ENCODE measurements around the gene MAP10. TPM values are rescaled to one million over a fixed set of nuclear protein-coding genes. Genes with fewer than 3 reads are reported as not detected.
"Not testable (repeated sequence)": the region's sequence is repeated elsewhere in the genome, so short reads cannot be mapped to it uniquely, and the experiment has no call there.

MAP10 gene
- total RNA-seq, 2 donors from 2014 or later, result 2.4 to 2.5 TPM

DNA sequence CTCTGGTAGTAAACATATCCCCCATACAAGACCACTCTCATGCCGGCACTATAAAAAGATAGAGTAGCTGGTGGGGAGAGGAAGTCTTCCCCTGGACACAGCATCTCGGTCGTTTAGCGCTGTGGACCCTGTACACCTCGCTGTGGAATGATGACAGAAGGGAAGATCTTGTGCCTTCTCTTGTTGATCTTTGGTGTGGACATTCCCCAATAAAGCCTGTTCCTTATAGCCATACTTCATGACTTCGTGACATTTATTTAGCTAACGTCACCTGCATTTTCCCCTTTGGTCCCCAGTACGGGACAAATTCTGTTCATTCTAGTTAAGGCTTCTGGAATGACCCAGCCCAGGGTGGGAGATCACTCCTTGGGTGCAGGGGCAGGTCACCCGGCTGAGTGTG, 24.9 kb upstream of the MAP10 start:
- Histone ChIP-seq H3K27ac (no peak overlapping the region), H3K36me3 (no peaks in the 10 kb centered on the region), H3K9ac (ENCODE audit: low read depth in 2 of 2, low read length in 2 of 2) (no peak overlapping the region), H3K4me1 (no peaks in the 10 kb centered on the region), H3K4me3 (no peak overlapping the region), H3K27me3 (no peaks in the 10 kb centered on the region), H3K9me3 (no peaks in the 10 kb centered on the region)
- no peak for DNase-seq
- intact Hi-C loops (cut with DNase I), result no loop called here
- TF ChIP-seq, protein P1, sequence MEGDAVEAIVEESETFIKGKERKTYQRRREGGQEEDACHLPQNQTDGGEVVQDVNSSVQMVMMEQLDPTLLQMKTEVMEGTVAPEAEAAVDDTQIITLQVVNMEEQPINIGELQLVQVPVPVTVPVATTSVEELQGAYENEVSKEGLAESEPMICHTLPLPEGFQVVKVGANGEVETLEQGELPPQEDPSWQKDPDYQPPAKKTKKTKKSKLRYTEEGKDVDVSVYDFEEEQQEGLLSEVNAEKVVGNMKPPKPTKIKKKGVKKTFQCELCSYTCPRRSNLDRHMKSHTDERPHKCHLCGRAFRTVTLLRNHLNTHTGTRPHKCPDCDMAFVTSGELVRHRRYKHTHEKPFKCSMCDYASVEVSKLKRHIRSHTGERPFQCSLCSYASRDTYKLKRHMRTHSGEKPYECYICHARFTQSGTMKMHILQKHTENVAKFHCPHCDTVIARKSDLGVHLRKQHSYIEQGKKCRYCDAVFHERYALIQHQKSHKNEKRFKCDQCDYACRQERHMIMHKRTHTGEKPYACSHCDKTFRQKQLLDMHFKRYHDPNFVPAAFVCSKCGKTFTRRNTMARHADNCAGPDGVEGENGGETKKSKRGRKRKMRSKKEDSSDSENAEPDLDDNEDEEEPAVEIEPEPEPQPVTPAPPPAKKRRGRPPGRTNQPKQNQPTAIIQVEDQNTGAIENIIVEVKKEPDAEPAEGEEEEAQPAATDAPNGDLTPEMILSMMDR (IDR thresholded peaks at IDR 0.05), result no peak

DNA sequence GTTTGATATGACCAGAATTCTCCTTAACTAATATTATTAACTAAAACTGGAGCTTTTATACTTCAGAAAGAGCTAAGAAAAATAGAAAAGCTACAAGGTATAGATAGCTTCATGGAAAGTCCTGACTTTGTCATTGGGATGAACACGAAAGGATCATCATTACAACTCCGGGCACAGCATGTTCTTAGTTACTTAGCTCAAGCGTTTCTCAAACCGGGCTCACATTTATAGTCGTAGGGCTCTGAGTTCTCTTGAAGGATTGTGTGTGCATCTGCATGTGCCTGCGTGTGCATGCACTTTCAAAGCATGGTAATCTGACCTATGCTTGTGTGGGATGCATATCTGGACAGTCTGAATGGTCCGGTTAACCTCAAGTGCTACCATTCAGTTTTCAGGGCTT, 20.4 kb upstream of the MAP10 start:
- H3K27me3 ChIP-seq, result no peaks in the 10 kb centered on the region
- H3K4me1 ChIP-seq, result no peaks in the 10 kb centered on the region
- DNase-seq, result no peak
- no peak overlapping the region for H3K27ac ChIP-seq
- no peak overlapping the region for H3K9ac ChIP-seq (ENCODE audit: low read depth in 2 of 2, low read length in 2 of 2)
- TF ChIP-seq, protein P1 (IDR thresholded peaks at IDR 0.05), result no peak
- H3K4me3 ChIP-seq, result no peak overlapping the region
- H3K9me3 ChIP-seq, result no peaks in the 10 kb centered on the region
- intact Hi-C loops (cut with DNase I), result no loop called here
- no peaks in the 10 kb centered on the region for H3K36me3 ChIP-seq

DNA sequence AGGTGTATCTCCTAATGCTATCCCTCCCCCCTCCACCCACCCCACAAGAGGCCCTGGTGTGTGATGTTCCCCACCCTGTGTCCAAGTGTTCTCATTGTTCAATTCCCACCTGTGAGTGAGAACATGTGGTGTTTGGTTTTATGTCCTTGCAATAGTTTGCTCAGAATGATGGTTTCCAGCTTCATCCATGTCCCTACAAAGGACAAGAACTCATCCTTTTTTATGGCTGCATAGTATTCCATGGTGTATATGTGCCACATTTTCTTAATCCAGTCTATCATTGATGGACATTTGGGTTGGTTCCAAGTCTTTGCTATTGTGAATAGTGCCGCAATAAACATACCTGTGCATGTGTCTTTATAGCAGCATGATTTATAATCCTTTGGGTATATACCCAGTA, 19.6 kb upstream of the MAP10 start:
- H3K9me3 ChIP-seq; H3K27ac ChIP-seq; intact Hi-C loops (cut with DNase I); H3K4me1 ChIP-seq; H3K27me3 ChIP-seq; H3K4me3 ChIP-seq; H3K9ac ChIP-seq (ENCODE audit: low read depth in 2 of 2, low read length in 2 of 2); DNase-seq; H3K36me3 ChIP-seq: not testable (repeated sequence)

DNA sequence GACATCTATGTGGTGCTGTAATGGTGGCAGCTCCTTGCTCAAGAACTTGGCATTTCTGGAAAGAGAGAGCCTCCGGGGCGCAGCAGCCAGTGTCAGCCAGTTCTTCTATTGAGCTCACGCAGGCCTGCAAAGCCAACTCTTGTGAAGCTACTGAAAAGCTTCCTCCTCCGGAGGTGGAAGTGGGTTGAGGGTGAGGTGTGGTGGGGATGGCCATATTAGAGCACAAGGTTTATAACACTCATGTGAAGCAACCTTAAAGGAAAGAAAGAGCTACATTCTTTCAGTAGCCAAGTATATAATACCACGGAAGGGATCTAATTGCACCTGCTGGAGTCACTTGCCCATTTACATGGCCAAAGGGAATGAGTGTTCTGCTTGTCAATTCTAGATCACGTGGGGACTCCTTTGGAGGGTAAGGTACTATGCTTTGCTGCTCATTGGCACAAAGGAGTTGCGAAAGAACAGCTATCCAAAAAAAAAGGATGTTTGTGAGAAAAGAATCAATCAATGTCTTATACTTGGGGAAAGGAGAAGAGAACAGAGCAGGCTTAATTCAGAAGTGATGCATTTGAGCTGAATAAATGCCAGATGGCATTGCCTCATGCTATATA, 18.3 kb upstream of the MAP10 start:
- Histone ChIP-seq H3K4me3 (no peak overlapping the region), H3K27ac (no peak overlapping the region), H3K27me3 (no peaks in the 10 kb centered on the region), H3K36me3 (no peaks in the 10 kb centered on the region), H3K4me1 (no peaks in the 10 kb centered on the region), H3K9me3 (no peaks in the 10 kb centered on the region), H3K9ac (ENCODE audit: low read depth in 2 of 2, low read length in 2 of 2) (no peak overlapping the region)
- intact Hi-C loops (cut with DNase I), result no loop called here
- TF ChIP-seq, protein P1 (IDR thresholded peaks at IDR 0.05), result no peak
- no peak for DNase-seq

DNA sequence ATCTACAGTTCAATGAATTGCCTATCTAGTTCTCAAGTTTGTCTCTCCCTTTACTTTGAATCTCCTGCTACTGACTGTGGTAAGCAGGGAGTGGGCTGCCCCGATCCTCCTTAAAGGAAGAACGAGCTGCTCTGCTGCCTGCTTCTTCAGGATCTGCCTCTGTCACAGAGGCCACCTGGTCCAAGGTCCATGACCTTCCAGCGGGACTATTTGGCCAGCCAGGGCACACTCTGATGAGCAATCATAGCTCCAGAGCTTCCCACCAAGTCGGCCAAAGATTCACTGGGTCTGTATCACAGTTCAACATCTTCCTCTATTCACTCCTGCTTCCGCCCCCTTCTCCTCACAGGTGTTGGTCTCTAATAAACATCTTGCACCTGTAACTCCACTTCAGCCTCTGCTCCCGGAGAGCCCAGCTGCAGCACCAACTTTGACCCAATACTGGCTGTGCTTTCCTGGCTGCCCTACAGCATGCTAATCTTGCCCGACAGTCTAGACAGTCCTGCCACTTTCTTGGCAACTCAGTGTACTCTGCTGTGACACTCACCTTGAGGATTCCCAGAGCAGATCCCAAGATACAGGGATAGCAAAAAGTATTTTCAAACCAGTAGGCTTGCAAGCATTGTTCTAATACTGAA, 16.9 kb upstream of the MAP10 start:
- TF ChIP-seq, protein P1 (IDR thresholded peaks at IDR 0.05), result no peak
- H3K9ac ChIP-seq (ENCODE audit: low read depth in 2 of 2, low read length in 2 of 2), result no peak overlapping the region
- no peak overlapping the region for H3K4me3 ChIP-seq
- no peak for DNase-seq
- no peaks in the 10 kb centered on the region for H3K9me3 ChIP-seq
- no peak overlapping the region for H3K27ac ChIP-seq
- intact Hi-C loops (cut with DNase I), result no loop called here
- H3K36me3 ChIP-seq, result no peaks in the 10 kb centered on the region
- H3K4me1 ChIP-seq, result no peaks in the 10 kb centered on the region
- H3K27me3 ChIP-seq, result no peaks in the 10 kb centered on the region

DNA sequence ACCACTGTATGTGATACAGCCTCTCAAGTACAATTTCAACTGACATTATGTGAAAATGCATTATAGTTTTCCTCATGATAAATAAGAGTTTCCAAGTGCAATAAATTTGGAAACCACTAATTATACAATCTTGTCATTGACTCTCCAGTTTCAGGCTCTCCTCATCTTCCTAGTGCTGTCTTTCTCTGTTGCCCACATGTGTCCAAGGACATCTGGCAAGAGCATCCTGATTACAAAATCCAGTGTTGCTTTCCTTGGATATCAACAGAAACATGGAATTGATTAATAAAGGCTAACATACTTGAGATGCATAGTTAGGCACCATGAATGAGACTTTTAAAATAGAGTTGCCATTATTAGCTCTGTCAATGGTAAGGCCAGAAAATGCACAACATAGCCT, 15.6 kb upstream of the MAP10 start:
- intact Hi-C loops (cut with DNase I), result no loop called here
- Histone ChIP-seq H3K4me1 (no peaks in the 10 kb centered on the region), H3K27ac (no peak overlapping the region), H3K36me3 (no peaks in the 10 kb centered on the region), H3K27me3 (no peaks in the 10 kb centered on the region), H3K9ac (ENCODE audit: low read depth in 2 of 2, low read length in 2 of 2) (no peak overlapping the region), H3K4me3 (no peak overlapping the region), H3K9me3 (no peaks in the 10 kb centered on the region)
- TF ChIP-seq, protein P1 (IDR thresholded peaks at IDR 0.05), result no peak
- no peak for DNase-seq
